ENCODE measurements around the gene APP. TPM values are rescaled to one million over a fixed set of nuclear protein-coding genes. Genes with fewer than 3 reads are reported as not detected.
"Not testable (repeated sequence)": the region's sequence is repeated elsewhere in the genome, so short reads cannot be mapped to it uniquely, and the experiment has no call there.

APP gene
- total RNA-seq, 1 experiment from 2014 or later = 224 TPM

DNA sequence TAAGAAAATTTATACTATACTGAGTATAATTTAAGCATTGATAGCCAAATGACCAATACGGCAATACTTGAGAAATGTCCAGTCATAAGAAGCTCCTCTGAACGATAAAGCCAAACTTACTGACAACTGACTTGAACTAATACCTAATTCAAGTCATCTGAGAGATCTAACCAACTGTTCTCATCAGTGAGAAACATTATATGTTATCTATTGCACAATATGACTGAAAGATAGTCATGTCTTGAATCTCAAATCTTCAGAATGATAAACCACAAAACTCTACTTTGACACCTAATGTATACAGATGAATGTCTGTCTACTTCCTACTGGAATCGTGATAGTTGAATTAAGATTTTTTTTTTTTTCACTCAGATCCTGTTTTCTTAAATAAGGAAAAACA lies 39.0 kb downstream of the APP start:
- no peaks in the 10 kb centered on the region for H3K36me3 ChIP-seq (ENCODE audit: low read depth)
- H3K9me2 ChIP-seq (ENCODE audit: insufficient read depth) = no peaks in the 10 kb centered on the region
- no peak overlapping the region for H2AFZ ChIP-seq
- BruUV-seq (replicated peaks) = no TSS peak
- H3F3A ChIP-seq (ENCODE audit: insufficient read depth, low read depth) = no peaks in the 10 kb centered on the region; the same call in 1 of the 2 replicates
- no peaks in the 10 kb centered on the region for H3K4me1 ChIP-seq (replicated peaks; ENCODE audit: insufficient read depth)
- TF ChIP-seq EZH2 (IDR thresholded peaks at IDR 0.05; ENCODE audit: low read depth) (no peak), CTCF (conservative IDR thresholded peaks at IDR 0.05) (no peak)
- no peaks in the 10 kb centered on the region for H3K9me3 ChIP-seq (ENCODE audit: insufficient read depth, low read depth)
- POLR2A ChIA-PET (ENCODE audit: unreplicated experiment) = no interaction called here
- no peaks in the 10 kb centered on the region for H4K20me1 ChIP-seq (ENCODE audit: insufficient read depth)
- no peak overlapping the region for H3K27ac ChIP-seq
- no peak overlapping the region for H3K4me2 ChIP-seq
- no peak for DNase-seq
- no peaks in the 10 kb centered on the region for H3K27me3 ChIP-seq (ENCODE audit: insufficient read depth, low read depth)
- H3K4me3 ChIP-seq = no peak overlapping the region
- CTCF ChIA-PET = no interaction called here
- intact Hi-C loops (cut with micrococcal nuclease; ENCODE audit: unreplicated experiment) = no loop called here
- peaks cover 71% of the 10 kb centered on the region for H3K79me2 ChIP-seq (ENCODE audit: low read depth)

GRCh38 chr21:26131053-26131452 lies 39.5 kb downstream of the APP start:
- H3K4me3 ChIP-seq; H3K36me3 ChIP-seq (ENCODE audit: low read depth); intact Hi-C loops (cut with micrococcal nuclease; ENCODE audit: unreplicated experiment); H3K4me1 ChIP-seq (replicated peaks; ENCODE audit: insufficient read depth); BruUV-seq (replicated peaks); H2AFZ ChIP-seq; H3K4me2 ChIP-seq; H3K9me2 ChIP-seq (ENCODE audit: insufficient read depth); CTCF ChIA-PET; H3K27me3 ChIP-seq (ENCODE audit: insufficient read depth, low read depth); POLR2A ChIA-PET (ENCODE audit: unreplicated experiment); H3K9me3 ChIP-seq (ENCODE audit: insufficient read depth, low read depth); H4K20me1 ChIP-seq (ENCODE audit: insufficient read depth); DNase-seq; H3K27ac ChIP-seq; H3F3A ChIP-seq (ENCODE audit: insufficient read depth, low read depth): not testable (repeated sequence)
- H3K79me2 ChIP-seq (ENCODE audit: low read depth) = peaks cover 72% of the 10 kb centered on the region

DNA sequence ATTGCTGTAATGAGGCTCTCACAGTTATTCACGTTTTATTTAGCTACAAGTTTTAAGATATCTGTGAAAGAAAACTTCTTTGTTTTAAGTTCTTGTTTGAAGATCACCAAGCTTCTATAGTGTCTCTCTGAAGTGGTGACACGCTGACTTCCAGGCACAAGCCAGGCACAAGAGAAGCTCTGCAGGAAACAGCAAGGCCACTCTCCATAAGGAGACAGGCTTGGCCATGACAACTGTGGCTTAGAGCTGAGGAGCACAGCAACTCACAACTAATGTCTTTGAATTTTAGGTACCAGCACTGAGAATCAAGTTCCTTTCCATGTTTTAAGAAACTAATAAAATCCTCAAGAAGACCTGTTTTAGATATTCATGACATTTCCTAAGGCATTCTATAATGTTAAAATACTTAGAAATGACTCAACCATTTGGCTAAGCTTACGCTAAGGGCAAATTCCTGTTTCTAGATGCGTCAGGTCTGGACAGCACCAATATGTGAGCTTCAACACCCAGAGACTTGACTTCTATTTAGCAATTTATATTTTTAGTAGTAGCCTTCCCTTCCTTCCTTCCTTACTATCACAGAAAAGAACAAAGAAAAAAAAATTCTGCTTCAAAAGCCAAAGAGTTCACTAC lies 40.2 kb downstream of the APP start:
- TF ChIP-seq EZH2 (IDR thresholded peaks at IDR 0.05; ENCODE audit: low read depth) (no peak), CTCF (conservative IDR thresholded peaks at IDR 0.05) (no peak)
- Histone ChIP-seq H3K9me3 (ENCODE audit: insufficient read depth, low read depth) (no peaks in the 10 kb centered on the region), H3F3A (ENCODE audit: insufficient read depth, low read depth) (no peaks in the 10 kb centered on the region; the same call in 1 of the 2 replicates), H3K79me2 (ENCODE audit: low read depth) (peaks cover 71% of the 10 kb centered on the region), H4K20me1 (ENCODE audit: insufficient read depth) (no peaks in the 10 kb centered on the region), H3K36me3 (ENCODE audit: low read depth) (no peaks in the 10 kb centered on the region), H3K27me3 (ENCODE audit: insufficient read depth, low read depth) (no peaks in the 10 kb centered on the region), H2AFZ (no peak overlapping the region), H3K4me3 (no peak overlapping the region), H3K4me1 (replicated peaks; ENCODE audit: insufficient read depth) (no peaks in the 10 kb centered on the region), H3K27ac (no peak overlapping the region), H3K4me2 (no peak overlapping the region), H3K9me2 (ENCODE audit: insufficient read depth) (no peaks in the 10 kb centered on the region)
- CTCF ChIA-PET = no interaction called here
- BruUV-seq (replicated peaks) = no TSS peak
- DNase-seq = no peak
- POLR2A ChIA-PET (ENCODE audit: unreplicated experiment) = no interaction called here
- intact Hi-C loops (cut with micrococcal nuclease; ENCODE audit: unreplicated experiment) = no loop called here

- H3K27ac ChIP-seq = no peak overlapping the region
- intact Hi-C loops (cut with micrococcal nuclease; ENCODE audit: unreplicated experiment) = no loop called here
- TF ChIP-seq EZH2 (IDR thresholded peaks at IDR 0.05; ENCODE audit: low read depth) (no peak), CTCF (conservative IDR thresholded peaks at IDR 0.05) (no peak)
- no TSS peak for BruUV-seq (replicated peaks)
- H3K9me3 ChIP-seq (ENCODE audit: insufficient read depth, low read depth) = no peaks in the 10 kb centered on the region
- no peaks in the 10 kb centered on the region for H3K27me3 ChIP-seq (ENCODE audit: insufficient read depth, low read depth)
- H3K79me2 ChIP-seq (ENCODE audit: low read depth) = peaks cover 54% of the 10 kb centered on the region
- no peaks in the 10 kb centered on the region for H4K20me1 ChIP-seq (ENCODE audit: insufficient read depth)
- no peak overlapping the region for H2AFZ ChIP-seq
- ChIA-PET CTCF (no interaction called here), POLR2A (ENCODE audit: unreplicated experiment) (no interaction called here)
- no peak for DNase-seq
- H3F3A ChIP-seq (ENCODE audit: insufficient read depth, low read depth) = no peaks in the 10 kb centered on the region; the same call in 1 of the 2 replicates
- no peak overlapping the region for H3K4me3 ChIP-seq
- no peaks in the 10 kb centered on the region for H3K36me3 ChIP-seq (ENCODE audit: low read depth)
- no peak overlapping the region for H3K4me2 ChIP-seq
- no peaks in the 10 kb centered on the region for H3K9me2 ChIP-seq (ENCODE audit: insufficient read depth)
- 0 out of 2 replicates have a peak, but pooled peaks cover 5% of the 10 kb centered on the region for H3K4me1 ChIP-seq (replicated peaks; ENCODE audit: insufficient read depth)
These were observed 42.7 kb downstream of the APP start for GRCh38 chr21:26127918-26128317.

All from PC-9 (cell line).